ENCODE measurements around the gene TRAPPC12. TPM values are rescaled to one million over a fixed set of nuclear protein-coding genes. Genes with fewer than 3 reads are reported as not detected.

The TRAPPC12 gene
- total RNA-seq: 100 to 1,000 TPM in 1 of 3 donors, 10 to 100 TPM in 2; 76.9 to 102 (median 97.8) TPM
- long read RNA-seq, donor 1, transcript TRAPPC12-201 (12 exons, 2,508 nt): major isoform, 36 of 62 reads
- long read RNA-seq, donor 1, partial matches to known transcripts: 12 of 62 reads
- long read RNA-seq, donor 1, other reads (novel, unspliced or antisense): 12 of 62 reads
- long read RNA-seq, donor 2, partial matches to known transcripts: 0 of 1 reads
- long read RNA-seq, donor 2, other reads (novel, unspliced or antisense): 1 of 1 reads

GRCh38 chr2:3379647-3380534, at the start of gene TRAPPC12:
TRAPPC12 (plus strand) TSS chr2:3379694; CDS start chr2:3387624, 7,930 bp downstream.
- intact Hi-C loops (cut with DNase I, micrococcal nuclease): no loop called here
- peak; percentile 90 for ATAC-seq
- Histone ChIP-seq H3K4me1 (ENCODE audit: low read depth) (peaks cover 27% of the 10 kb centered on the region), H3K9me3 (no peaks in the 10 kb centered on the region), H3K36me3 (ENCODE audit: low read depth) (no peaks in the 10 kb centered on the region), H3K4me3 (peak within 1 kb of the TSS; percentile 62)
- TF ChIP-seq, protein P1, sequence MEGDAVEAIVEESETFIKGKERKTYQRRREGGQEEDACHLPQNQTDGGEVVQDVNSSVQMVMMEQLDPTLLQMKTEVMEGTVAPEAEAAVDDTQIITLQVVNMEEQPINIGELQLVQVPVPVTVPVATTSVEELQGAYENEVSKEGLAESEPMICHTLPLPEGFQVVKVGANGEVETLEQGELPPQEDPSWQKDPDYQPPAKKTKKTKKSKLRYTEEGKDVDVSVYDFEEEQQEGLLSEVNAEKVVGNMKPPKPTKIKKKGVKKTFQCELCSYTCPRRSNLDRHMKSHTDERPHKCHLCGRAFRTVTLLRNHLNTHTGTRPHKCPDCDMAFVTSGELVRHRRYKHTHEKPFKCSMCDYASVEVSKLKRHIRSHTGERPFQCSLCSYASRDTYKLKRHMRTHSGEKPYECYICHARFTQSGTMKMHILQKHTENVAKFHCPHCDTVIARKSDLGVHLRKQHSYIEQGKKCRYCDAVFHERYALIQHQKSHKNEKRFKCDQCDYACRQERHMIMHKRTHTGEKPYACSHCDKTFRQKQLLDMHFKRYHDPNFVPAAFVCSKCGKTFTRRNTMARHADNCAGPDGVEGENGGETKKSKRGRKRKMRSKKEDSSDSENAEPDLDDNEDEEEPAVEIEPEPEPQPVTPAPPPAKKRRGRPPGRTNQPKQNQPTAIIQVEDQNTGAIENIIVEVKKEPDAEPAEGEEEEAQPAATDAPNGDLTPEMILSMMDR (IDR thresholded peaks at IDR 0.05): peak; percentile 19
- DNase-seq: peak; percentile 95 to 96 (median 96)

DNA sequence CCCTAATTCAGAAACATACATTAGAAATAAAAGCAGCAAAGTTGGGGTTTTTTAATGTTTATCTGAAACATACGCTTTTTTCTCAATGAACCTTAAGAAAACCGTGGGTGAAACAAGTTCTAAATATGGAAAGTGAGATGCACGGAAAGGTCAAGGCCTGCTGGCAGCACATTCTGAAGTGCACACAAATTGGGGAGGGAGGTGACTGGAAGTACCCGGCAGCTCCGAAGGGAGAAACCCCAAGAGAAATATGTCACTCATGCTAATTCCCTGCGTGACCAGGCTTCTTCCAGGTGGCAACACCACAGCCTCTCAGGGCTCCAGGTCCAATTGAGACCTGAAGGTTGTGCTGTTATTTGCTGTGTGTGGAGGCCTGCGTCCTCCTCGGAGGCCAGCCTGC, 47.4 kb upstream of the TRAPPC12 start:
- TF ChIP-seq, protein P1 (IDR thresholded peaks at IDR 0.05): no peak
- H3K36me3 ChIP-seq (ENCODE audit: low read depth): no peaks in the 10 kb centered on the region
- H3K4me3 ChIP-seq: no peak overlapping the region
- intact Hi-C loops (cut with DNase I, micrococcal nuclease): no loop called here
- H3K9me3 ChIP-seq: no peaks in the 10 kb centered on the region
- H3K4me1 ChIP-seq (ENCODE audit: low read depth): no peaks in the 10 kb centered on the region
- ATAC-seq (no peak), DNase-seq (no peak)

- Histone ChIP-seq H3K9me3 (no peaks in the 10 kb centered on the region), H3K4me1 (ENCODE audit: low read depth) (no peaks in the 10 kb centered on the region), H3K4me3 (no peak overlapping the region), H3K36me3 (ENCODE audit: low read depth) (no peaks in the 10 kb centered on the region)
- intact Hi-C loops (cut with DNase I, micrococcal nuclease): no loop called here
- no peak for DNase-seq
- TF ChIP-seq, protein P1 (IDR thresholded peaks at IDR 0.05): no peak
- no peak for ATAC-seq
These were observed 44.8 kb upstream of the TRAPPC12 start for GRCh38 chr2:3334392-3335345.

- Histone ChIP-seq H3K4me1 (ENCODE audit: low read depth) (no peaks in the 10 kb centered on the region), H3K36me3 (ENCODE audit: low read depth) (no peaks in the 10 kb centered on the region), H3K4me3 (no peak overlapping the region), H3K9me3 (no peaks in the 10 kb centered on the region)
- TF ChIP-seq, protein P1 (IDR thresholded peaks at IDR 0.05): no peak
- DNase-seq: no peak
- intact Hi-C loops (cut with DNase I, micrococcal nuclease): no loop called here
- no peak for ATAC-seq
These were observed 42.6 kb upstream of the TRAPPC12 start for GRCh38 chr2:3336844-3337243.

DNA sequence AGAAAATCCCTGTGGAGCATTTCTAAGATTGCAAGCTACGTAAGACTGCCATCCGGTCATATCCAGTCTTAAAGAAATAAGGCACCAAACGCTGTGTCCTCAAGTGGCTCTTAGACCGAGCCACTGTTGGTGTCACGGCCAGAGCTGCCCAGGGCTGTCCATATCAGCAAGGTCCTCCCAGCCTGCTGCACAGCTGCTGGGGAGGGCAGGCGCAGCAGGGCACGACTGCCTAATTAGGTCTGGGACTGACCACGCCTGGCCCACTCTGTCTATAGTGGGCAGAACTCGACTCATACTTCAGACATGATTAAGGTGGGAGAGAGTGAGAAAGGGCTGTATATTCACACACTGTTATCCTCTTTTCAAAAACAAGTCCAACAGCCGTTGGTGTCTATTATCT, 41.2 kb upstream of the TRAPPC12 start:
- intact Hi-C loops (cut with DNase I, micrococcal nuclease): no loop called here
- Histone ChIP-seq H3K4me1 (ENCODE audit: low read depth) (no peaks in the 10 kb centered on the region), H3K36me3 (ENCODE audit: low read depth) (no peaks in the 10 kb centered on the region), H3K4me3 (no peak overlapping the region), H3K9me3 (no peaks in the 10 kb centered on the region)
- TF ChIP-seq, protein P1 (IDR thresholded peaks at IDR 0.05): no peak
- ATAC-seq (no peak), DNase-seq (no peak)

Data from mucosa of descending colon (tissue), 3 donors.